Measurements from ENCODE around the gene SHISA7.

DNA sequence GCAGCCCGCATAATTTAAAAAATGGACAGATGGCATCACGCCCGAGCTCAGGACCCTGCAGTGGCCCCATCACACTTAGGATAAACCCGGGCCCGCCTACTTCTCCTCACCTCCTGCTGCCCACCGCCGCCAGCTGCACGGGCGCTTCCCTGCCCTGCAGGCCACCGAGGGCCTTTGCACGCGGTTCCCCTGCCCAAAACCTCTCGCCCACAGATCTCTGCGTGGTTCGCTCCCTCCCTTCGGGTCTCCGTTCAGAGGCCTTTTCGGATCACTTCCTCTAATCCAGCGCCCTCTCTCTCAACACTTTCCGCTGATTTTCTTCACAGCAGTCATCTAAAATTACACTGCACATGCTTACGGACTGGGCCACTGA lies 1.8 kb downstream of the SHISA7 start:
- TF ChIP-seq CTCF (IDR thresholded peaks at IDR 0.05), result no peak
- TF ChIP-seq ZFX (IDR thresholded peaks at IDR 0.05; ENCODE audit: borderline replicate concordance), result no peak

Data from 22Rv1 (cell line).